Adrenal gland (tissue), 5 donors: ENCODE measurements around the gene LHPP.

Source experiments
- POLR2A ChIP-seq, 2 donors: fragments of 450-650 bp; IDR thresholded peaks; one replicate each; pipeline ENCODE4 v1.6.1; 2017; ENCODE audit warnings: antibody characterized with exemption in 2 of 2, mild to moderate bottlenecking in 2 of 2, moderate library complexity in 1 of 2
- TF ChIP-seq, protein P1 (sequence below), 6 experiments: fragments of 450-650 bp in 4 of 6; fragments of 200-600 bp in 2 of 6; sonication (generic) in 1 of 6; IDR thresholded peaks; 1 replicate in 5 of 6; 2 replicates in 1 of 6; pipeline versions ENCODE4 v1.5.1 to v1.8.0; 2016 to 2021; ENCODE audit warnings: antibody characterized with exemption in 6 of 6, mild to moderate bottlenecking in 2 of 6, moderate library complexity in 1 of 6
- donor health status: DM: no; HTN: no; CAD: no.

DNA sequence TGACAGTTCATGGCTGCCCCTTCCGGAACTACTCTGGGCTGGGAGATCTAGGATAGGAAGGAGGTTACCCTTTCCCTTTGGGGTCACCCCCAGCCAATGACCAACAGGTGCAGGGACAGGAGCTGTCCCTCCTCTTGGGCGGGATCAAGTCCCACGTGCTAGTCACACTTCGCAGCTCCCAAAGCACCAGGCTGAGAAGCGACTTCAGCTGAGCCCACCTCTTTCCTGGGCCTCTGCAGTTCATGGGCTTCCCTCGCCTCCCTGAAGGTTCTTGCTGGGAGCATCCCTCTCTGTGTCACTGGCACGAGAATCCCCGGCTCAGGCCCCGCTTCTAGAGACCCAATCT, 167.0 kb downstream of the LHPP start:
- no peak for TF ChIP-seq POLR2A (IDR thresholded peaks at IDR 0.05)
- TF ChIP-seq, protein P1, sequence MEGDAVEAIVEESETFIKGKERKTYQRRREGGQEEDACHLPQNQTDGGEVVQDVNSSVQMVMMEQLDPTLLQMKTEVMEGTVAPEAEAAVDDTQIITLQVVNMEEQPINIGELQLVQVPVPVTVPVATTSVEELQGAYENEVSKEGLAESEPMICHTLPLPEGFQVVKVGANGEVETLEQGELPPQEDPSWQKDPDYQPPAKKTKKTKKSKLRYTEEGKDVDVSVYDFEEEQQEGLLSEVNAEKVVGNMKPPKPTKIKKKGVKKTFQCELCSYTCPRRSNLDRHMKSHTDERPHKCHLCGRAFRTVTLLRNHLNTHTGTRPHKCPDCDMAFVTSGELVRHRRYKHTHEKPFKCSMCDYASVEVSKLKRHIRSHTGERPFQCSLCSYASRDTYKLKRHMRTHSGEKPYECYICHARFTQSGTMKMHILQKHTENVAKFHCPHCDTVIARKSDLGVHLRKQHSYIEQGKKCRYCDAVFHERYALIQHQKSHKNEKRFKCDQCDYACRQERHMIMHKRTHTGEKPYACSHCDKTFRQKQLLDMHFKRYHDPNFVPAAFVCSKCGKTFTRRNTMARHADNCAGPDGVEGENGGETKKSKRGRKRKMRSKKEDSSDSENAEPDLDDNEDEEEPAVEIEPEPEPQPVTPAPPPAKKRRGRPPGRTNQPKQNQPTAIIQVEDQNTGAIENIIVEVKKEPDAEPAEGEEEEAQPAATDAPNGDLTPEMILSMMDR (IDR thresholded peaks at IDR 0.05): no peak
